ENCODE measurements around the gene MIOX. TPM values are rescaled to one million over a fixed set of nuclear protein-coding genes. Genes with fewer than 3 reads are reported as not detected.
A peak's percentile ranks its signal among the peaks of the same experiment; 100 is the strongest.

The MIOX gene
- total and polyA plus RNA-seq, 11 donors = not detected

DNA sequence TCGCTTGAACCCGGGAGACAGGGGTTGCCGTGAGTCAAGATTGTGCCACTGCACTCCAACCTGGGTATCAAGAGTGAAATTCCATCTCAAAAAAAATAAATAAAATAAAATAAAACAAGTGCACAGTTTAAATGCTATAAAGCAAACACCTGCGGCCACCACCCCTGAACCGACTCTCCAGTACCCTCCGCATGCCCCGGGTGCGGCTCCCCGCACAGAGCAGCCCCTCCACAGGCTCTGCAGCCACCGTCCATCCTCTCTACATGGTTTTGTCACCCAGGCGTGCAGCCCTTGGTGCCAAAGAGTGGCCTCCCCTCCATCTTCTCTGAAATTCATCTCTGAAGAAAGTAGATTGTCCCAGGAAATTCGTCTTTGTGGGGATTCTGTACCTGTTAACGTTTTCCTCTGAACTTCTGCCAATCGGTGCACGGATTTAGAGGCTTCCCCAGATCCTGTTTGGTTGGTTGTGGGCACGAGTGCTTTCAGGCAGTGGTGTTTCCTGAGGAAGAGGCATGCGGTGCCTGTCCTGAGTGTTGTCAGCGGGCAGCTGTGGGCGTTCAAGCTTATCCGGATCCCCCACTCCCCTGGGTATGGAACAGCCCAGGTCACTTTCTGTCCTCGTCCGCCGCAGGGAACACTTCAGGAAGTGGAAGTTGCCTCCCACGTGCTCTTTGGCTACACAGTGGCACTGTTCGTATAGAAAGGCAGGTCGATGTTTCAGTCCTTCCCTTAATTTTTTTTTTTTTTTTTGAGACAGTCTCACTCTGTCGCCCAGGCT, 4.1 kb downstream of the MIOX start:
- Histone ChIP-seq H3K4me1 (peaks cover 0 to 6% (median 0%) of the 10 kb centered on the region in 12 donors), H3K36me3 (no peaks in the 10 kb centered on the region), H3K27ac (no peak overlapping the region), H3K9me3 (no peaks in the 10 kb centered on the region), H3K27me3 (peaks cover 0 to 18% (median 0%) of the 10 kb centered on the region in 9 donors), H3K4me3 (no peak overlapping the region)
- peak in 1 of 4 donors; percentile 20 for ATAC-seq
- intact Hi-C loops (cut with DNase I) = loop anchor here in 3 of 10 donors (10.0 kb wide), 2 partner anchors 56 to 246 kb away; partner anchors contain the start of gene TUBGCP6 (in 2 of the 3)
- TF ChIP-seq POLR2A (IDR thresholded peaks at IDR 0.05) = no peak
- TF ChIP-seq, protein P1, sequence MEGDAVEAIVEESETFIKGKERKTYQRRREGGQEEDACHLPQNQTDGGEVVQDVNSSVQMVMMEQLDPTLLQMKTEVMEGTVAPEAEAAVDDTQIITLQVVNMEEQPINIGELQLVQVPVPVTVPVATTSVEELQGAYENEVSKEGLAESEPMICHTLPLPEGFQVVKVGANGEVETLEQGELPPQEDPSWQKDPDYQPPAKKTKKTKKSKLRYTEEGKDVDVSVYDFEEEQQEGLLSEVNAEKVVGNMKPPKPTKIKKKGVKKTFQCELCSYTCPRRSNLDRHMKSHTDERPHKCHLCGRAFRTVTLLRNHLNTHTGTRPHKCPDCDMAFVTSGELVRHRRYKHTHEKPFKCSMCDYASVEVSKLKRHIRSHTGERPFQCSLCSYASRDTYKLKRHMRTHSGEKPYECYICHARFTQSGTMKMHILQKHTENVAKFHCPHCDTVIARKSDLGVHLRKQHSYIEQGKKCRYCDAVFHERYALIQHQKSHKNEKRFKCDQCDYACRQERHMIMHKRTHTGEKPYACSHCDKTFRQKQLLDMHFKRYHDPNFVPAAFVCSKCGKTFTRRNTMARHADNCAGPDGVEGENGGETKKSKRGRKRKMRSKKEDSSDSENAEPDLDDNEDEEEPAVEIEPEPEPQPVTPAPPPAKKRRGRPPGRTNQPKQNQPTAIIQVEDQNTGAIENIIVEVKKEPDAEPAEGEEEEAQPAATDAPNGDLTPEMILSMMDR (IDR thresholded peaks at IDR 0.05) = no peak
- 55 to 64% (median 60%) methylated on average over 27 of the region's 27 CpGs for WGBS, 4 donors
- DNase-seq = no peak

DNA sequence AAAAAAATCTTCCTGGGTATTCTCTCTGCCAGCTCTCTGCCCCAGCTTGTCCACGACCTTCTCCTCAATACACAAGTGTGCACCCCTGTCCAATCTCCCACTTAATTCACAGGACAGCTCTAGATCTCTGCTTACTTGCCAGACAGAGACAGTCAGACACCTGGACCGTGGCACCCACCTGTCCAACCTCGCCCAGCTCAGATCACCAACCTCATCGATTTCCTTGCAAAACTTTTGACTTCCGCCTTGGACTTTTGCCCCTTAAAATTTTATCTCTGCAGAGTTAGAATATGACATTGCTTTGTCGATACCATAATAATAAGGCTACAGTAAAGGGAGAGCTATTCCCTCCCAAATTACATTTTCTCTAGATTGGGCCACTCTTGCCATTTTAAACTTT, 10.4 kb downstream of the MIOX start:
- H3K27me3 ChIP-seq = no peaks in the 10 kb centered on the region
- peaks cover 0 to 2% (median under 1%) of the 10 kb centered on the region in 9 donors for H3K36me3 ChIP-seq
- no peak overlapping the region for H3K27ac ChIP-seq
- H3K4me3 ChIP-seq = no peak overlapping the region
- H3K4me1 ChIP-seq = peaks cover 0 to 6% (median 0%) of the 10 kb centered on the region in 12 donors
- DNase-seq = no peak
- ATAC-seq = no peak
- H3K9me3 ChIP-seq = no peaks in the 10 kb centered on the region
- TF ChIP-seq, protein P1 (IDR thresholded peaks at IDR 0.05) = no peak
- TF ChIP-seq POLR2A (IDR thresholded peaks at IDR 0.05) = no peak
- WGBS, 4 donors = 83 to 87% (median 85%) methylated on average over 6 of the region's 6 CpGs
- intact Hi-C loops (cut with DNase I) = loop anchor here in 4 of 10 donors (5.0 to 10.0 kb wide), 3 partner anchors 62 to 252 kb away; partner anchors contain the start of genes TUBGCP6 (in 2 of the 4) and HDAC10 (in 1 of the 4)

DNA sequence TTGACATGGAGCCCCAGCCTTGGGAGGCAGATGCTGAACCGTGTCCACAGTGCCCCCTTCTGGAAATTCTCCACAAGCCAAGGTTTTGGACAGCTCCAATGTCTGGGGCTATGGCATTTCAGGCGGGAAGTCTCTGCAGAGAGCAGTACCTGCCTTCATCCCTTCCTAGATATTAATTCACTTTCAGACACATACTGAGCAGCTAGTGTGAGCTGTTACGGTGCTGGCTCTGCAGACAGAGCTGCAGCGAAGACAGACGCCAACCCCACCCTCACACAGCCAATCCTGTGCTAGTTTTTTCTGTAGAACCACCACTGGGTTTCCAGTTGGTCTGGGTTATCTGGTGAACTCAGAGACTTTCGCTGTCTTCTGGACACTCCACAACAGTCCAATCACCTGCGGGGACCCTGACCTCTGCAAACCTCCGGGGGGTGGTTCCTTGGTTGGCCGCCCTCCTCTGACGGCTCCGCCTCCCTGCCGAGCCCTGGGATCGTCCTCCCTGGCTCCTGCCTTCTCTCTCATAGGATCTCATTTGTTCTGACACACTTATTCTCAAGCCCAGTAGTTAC, 11.7 kb downstream of the MIOX start:
- Histone ChIP-seq H3K36me3 (peaks cover 0 to 15% (median 13%) of the 10 kb centered on the region in 9 donors), H3K4me3 (no peak overlapping the region), H3K9me3 (no peaks in the 10 kb centered on the region), H3K27me3 (no peaks in the 10 kb centered on the region), H3K4me1 (peaks cover 0 to 6% (median 0%) of the 10 kb centered on the region in 12 donors), H3K27ac (no peak overlapping the region)
- DNase-seq = peak in 1 of 5 donors; percentile 60
- ATAC-seq = peak; percentile 49 to 86 (median 78)
- intact Hi-C loops (cut with DNase I) = loop anchor here in 4 of 10 donors (5.0 to 10.0 kb wide), 3 partner anchors 64 to 254 kb away; partner anchors contain the start of genes TUBGCP6 (in 2 of the 4) and HDAC10 (in 1 of the 4)
- 7 to 24% (median 17%) methylated on average over 9 to 13 of the region's 13 CpGs for WGBS, 4 donors
- TF ChIP-seq, protein P1 (IDR thresholded peaks at IDR 0.05) = peak; percentile 34 to 69 (median 55)
- TF ChIP-seq POLR2A (IDR thresholded peaks at IDR 0.05) = no peak

DNA sequence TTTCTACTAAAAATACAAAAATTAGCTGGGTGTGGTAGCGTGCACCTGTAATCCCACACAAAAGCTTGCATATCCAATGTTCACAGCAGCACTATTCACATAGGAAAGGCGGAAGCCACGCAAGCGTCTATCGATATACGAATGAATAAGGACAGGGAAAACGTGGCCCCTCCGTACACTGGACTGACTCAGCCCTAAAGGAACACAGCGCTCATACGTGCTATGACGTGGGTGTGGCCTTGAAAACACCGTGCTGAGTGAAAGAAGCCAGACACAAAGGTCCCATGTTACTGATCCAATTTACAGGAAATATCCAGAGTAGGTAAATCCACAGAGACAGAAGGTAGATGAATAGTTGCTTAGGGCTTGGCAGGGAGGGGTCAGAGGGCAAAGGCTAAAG, 13.8 kb downstream of the MIOX start:
- intact Hi-C loops (cut with DNase I) = loop anchor here in 3 of 10 donors (10.0 kb wide), 2 partner anchors 246 to 256 kb away; partner anchors contain the start of genes HDAC10 (in 2 of the 3) and TUBGCP6 (in 1 of the 3)
- 82 to 93% (median 90%) methylated on average over 12 of the region's 12 CpGs for WGBS, 4 donors

More for the DNA sequence above, 13.8 kb downstream of the MIOX start:
- Histone ChIP-seq H3K27ac (no peak overlapping the region), H3K9me3 (no peaks in the 10 kb centered on the region), H3K4me1 (peaks cover 0 to 6% (median 0%) of the 10 kb centered on the region in 12 donors), H3K27me3 (no peaks in the 10 kb centered on the region), H3K4me3 (no peak overlapping the region), H3K36me3 (peaks cover 0 to 32% (median 24%) of the 10 kb centered on the region in 9 donors)
- DNase-seq (no peak), ATAC-seq (no peak)
- TF ChIP-seq POLR2A (IDR thresholded peaks at IDR 0.05) = no peak
- TF ChIP-seq, protein P1 (IDR thresholded peaks at IDR 0.05) = no peak
